T-helper 22 cell (primary cell): Measurements from ENCODE around the gene ILDR2.

Source experiments
- DNase-seq: peaks from one replicate; pipeline ENCODE4 v3.0.0-alpha.2; 2020; ENCODE audit warnings: low read depth

The ILDR2 gene

GRCh38 chr1:166920561-166921475, 54.5 kb downstream of the ILDR2 start:
- no peak for DNase-seq

- DNase-seq = no peak
These were observed 56.4 kb downstream of the ILDR2 start for GRCh38 chr1:166918956-166919316.

- no peak for DNase-seq
These were observed 57.0 kb downstream of the ILDR2 start for GRCh38 chr1:166918088-166918955.

- DNase-seq = no peak
These were observed 59.4 kb downstream of the ILDR2 start for GRCh38 chr1:166915941-166916340.

- DNase-seq = no peak
These were observed 60.3 kb downstream of the ILDR2 start for GRCh38 chr1:166915042-166915441.

- no peak for DNase-seq
These were observed 61.2 kb downstream of the ILDR2 start for GRCh38 chr1:166914111-166914510.

GRCh38 chr1:166911624-166912023, 63.7 kb downstream of the ILDR2 start:
- no peak for DNase-seq

- peak; percentile 51 for DNase-seq
These were observed 64.8 kb downstream of the ILDR2 start for GRCh38 chr1:166910396-166910994.

- DNase-seq = no peak
These were observed 66.4 kb downstream of the ILDR2 start for GRCh38 chr1:166908942-166909341.

GRCh38 chr1:166907763-166908162, 67.6 kb downstream of the ILDR2 start:
- no peak for DNase-seq

GRCh38 chr1:166907051-166907450, 68.3 kb downstream of the ILDR2 start:
- DNase-seq = no peak

- DNase-seq = no peak
These were observed 68.7 kb downstream of the ILDR2 start for GRCh38 chr1:166906647-166907046.

GRCh38 chr1:166905900-166906299, 69.4 kb downstream of the ILDR2 start:
- DNase-seq = no peak

GRCh38 chr1:166905136-166905535, 70.2 kb downstream of the ILDR2 start:
- no peak for DNase-seq

GRCh38 chr1:166903232-166903631, 72.1 kb downstream of the ILDR2 start:
- DNase-seq = no peak

GRCh38 chr1:166902279-166902678, 73.1 kb downstream of the ILDR2 start:
- DNase-seq = no peak

GRCh38 chr1:166900987-166901386, 74.4 kb downstream of the ILDR2 start:
- DNase-seq = no peak

GRCh38 chr1:166899769-166900168, 75.6 kb downstream of the ILDR2 start:
- DNase-seq = no peak

- no peak for DNase-seq
These were observed 79.6 kb downstream of the ILDR2 start for GRCh38 chr1:166895766-166896165.

GRCh38 chr1:166889776-166890175, 85.6 kb downstream of the ILDR2 start:
- DNase-seq = no peak

GRCh38 chr1:166888373-166889111, 86.8 kb downstream of the ILDR2 start:
- DNase-seq = no peak

GRCh38 chr1:166884971-166885370, 90.4 kb downstream of the ILDR2 start:
- DNase-seq = no peak
